Fibroblast of the conjunctiva (primary cell): ENCODE measurements around the gene MCTP2.
"Not testable (repeated sequence)": the region's sequence is repeated elsewhere in the genome, so short reads cannot be mapped to it uniquely, and the experiment has no call there.

Experiments
- DNase-seq: peaks from one replicate; pipeline ENCODE4 v3.0.0-alpha.2; 2010; ENCODE audit warnings: low read depth

MCTP2 gene

GRCh38 chr15:94455297-94455696 lies 223.9 kb downstream of the MCTP2 start:
- no peak for DNase-seq

- DNase-seq, result no peak
Measured at GRCh38 chr15:94456226-94456625, 224.9 kb downstream of the MCTP2 start.

DNA sequence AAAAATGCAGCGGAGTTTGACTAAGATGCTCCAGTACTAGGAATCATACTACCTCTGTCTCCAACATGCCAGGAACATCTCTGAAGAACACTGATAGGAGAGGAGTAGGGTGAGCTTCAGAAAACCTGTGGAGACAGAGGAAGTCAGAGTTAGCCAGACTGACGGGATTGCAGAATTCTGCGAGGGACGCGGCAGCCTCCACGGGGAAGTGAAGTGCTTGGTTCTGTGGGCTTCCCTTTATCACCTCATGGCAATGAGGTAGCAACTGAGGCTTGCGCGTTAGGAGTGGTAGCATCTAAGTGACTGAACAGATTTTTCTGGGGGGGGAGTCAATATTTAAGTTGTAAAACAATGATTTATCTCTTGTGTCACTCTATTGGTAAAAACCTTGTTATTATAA lies 226.3 kb downstream of the MCTP2 start:
- no peak for DNase-seq

DNA sequence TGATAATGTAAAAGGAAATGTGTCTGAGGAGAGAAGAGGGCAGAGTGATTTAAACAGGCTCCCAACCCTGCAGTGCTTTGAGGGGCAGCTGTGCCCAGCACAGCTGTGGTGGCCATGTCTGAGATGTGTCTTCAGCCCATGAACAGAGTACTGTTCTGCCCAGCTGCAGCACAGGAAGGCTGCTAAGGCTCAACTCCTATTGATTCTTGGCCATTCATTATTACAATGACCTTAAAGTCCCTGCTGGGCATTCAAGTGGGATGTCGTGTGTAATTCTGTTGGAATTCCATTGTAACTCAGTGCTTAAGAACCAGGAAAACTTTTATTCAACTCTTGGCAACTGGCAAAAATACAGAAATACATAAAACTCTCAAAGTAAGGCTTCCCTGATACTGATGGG lies 229.3 kb downstream of the MCTP2 start:
- DNase-seq, result no peak

DNA sequence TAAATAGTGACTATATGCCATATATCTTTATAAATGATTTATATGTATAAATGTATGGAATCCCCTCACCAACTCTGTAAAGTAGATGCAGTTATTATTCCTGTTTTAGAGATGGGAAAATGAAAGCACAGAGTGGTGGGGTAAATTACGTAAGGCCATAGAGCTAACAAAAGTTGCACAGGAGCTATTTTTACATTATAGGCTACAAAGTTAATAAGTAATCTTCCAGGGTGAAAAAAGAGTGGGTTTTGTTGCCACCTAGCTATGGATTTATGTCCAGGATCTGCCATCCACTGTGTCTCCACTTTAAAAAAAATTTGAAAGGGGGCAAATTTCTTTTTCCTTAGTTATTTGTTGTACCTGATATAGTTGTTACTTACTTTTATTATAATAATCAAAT lies 235.7 kb downstream of the MCTP2 start:
- DNase-seq, result no peak

GRCh38 chr15:94470492-94470891 lies 239.1 kb downstream of the MCTP2 start:
- no peak for DNase-seq

GRCh38 chr15:94476686-94477085 lies 245.3 kb downstream of the MCTP2 start:
- DNase-seq, result no peak

DNA sequence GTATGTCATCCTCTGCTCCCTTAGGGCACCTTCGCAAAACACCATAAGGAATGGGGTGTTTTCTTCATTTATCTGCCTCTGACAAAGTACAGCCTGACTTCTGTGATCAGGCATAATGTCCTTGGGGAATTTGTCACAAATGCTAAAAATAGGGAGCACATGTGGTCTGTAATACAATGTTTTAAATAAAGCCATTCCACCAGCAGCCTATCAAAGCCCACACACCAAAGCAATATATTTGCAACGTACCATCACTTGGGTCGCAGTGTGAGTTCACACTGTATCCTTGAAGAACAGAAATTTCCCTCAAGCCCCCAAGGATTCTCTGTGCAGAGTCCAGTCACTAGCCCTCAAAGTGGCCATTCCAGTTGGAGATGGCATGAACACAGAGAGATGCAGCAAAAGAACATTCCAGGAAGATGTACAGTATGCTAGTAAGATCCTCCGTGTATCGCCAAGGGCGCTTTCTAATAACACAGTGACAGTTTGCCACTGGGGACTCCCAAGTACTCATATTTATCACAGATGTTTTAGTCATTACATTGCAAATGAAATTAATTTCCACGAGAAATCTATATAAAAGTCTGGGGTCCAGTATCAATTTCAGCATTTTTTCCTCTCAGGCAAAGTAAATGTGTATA lies 246.7 kb downstream of the MCTP2 start:
- DNase-seq, result no peak

GRCh38 chr15:94478763-94479162 lies 247.4 kb downstream of the MCTP2 start:
- DNase-seq, result no peak

DNA sequence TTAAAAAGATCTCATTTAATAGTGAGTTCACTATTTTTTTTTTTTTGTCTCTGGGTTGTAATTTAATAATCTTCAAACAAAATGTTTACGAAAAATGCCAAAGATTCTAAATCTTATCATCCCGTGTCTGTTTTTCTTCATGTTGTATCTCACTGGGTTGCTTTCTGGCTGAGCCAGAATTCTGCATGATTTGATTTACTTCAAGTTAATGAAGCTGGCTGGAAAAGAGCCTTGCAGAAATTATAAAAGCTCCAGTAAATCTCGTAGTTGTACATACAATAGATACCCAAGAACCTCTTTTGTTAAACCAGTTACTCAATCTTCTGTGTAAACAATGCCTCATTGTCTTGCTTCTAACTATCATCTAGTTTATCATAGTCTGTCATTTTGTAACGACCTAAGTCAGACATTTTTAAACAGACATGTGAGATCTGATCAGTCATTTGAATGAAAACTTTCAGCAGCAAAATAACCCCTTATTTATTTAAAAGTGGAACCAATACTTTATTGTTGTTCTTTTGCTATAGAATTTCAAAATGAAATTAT lies 249.0 kb downstream of the MCTP2 start:
- no peak for DNase-seq

- no peak for DNase-seq
Measured at GRCh38 chr15:94485148-94485719, 253.9 kb downstream of the MCTP2 start.

- no peak for DNase-seq
Measured at GRCh38 chr15:94487635-94488034, 256.3 kb downstream of the MCTP2 start.

DNA sequence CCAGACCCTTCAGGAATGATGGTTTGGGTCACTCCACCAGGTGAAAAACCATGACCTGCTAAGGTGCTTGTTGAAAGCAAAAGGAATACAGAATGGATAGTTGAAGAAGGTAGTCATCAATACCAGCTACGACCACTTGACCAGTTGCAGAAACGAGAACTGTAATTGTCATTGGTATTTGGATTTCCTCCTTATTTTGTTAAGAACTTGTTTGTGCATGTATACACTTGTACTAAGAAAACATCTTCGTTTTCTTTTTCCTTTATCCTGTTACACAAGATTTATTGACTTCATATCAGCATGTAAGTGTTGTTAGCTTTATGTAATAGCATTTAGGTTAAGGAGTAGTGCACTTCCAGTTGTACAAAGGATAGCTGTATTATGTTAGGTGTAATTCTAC lies 261.8 kb downstream of the MCTP2 start:
- DNase-seq, result no peak

GRCh38 chr15:94493586-94493985 lies 262.2 kb downstream of the MCTP2 start:
- DNase-seq, result not testable (repeated sequence)

- DNase-seq, result no peak
Measured at GRCh38 chr15:94494732-94495131, 263.4 kb downstream of the MCTP2 start.

DNA sequence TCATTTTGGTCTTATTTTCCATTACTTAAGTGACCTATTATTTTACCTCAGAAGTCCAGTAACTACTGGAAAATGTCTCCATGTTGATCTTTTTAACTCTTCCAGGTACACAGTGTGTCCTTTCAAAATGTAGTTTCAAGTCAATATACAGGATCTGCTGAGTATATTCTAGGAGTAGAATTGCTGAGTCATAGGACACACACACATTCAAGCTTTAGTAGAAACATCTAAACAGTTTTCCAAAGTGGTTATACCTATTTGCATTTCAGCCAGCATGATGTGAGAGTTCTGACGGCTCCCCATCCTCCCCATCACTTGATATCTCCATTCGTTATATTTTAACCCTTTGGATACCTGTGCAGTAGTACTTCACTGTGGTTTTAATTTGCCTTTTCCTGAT lies 271.9 kb downstream of the MCTP2 start:
- no peak for DNase-seq

GRCh38 chr15:94509259-94509658 lies 277.9 kb downstream of the MCTP2 start:
- DNase-seq, result no peak

GRCh38 chr15:94522125-94522524 lies 290.8 kb downstream of the MCTP2 start:
- DNase-seq, result no peak

DNA sequence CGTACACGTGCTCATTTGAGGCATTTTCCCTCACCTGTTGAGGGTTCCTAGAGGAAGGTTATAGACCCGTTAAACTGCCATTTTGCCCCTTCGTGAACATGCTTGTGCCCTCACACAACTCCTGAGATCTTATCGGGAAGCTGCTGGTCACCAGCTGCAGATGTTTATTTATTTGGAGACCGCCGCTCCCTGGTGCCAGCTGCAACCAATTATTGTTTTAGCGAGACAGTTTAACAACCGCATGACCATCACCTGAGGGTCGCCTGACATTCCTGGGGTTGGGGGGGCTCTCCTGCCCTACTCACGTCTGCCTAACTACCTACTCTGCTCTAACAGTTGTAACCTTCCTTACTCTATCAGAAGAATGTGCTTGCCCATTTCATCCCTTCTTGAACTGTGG lies 292.5 kb downstream of the MCTP2 start:
- DNase-seq, result no peak

DNA sequence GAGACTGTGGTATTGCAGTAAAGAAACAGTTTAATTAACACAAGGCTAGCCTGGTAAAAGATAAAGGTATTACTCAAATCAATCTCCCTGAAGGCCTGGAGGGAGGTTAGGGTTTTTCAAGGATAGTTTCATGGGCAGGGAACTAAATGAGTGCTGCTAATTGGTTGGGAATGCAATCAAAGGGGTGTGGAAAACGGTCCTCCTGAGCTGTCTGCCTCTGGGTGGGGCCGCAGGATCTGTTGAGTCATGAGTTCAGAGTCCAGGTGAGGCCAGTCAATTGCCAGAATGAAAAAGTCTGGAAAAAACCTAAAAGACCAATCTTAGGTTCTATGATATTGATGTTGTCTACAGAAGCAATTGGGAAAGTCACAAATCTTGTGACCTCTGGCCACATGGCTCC lies 293.2 kb downstream of the MCTP2 start:
- no peak for DNase-seq

- no peak for DNase-seq
Measured at GRCh38 chr15:94526071-94526689, 294.8 kb downstream of the MCTP2 start.

DNA sequence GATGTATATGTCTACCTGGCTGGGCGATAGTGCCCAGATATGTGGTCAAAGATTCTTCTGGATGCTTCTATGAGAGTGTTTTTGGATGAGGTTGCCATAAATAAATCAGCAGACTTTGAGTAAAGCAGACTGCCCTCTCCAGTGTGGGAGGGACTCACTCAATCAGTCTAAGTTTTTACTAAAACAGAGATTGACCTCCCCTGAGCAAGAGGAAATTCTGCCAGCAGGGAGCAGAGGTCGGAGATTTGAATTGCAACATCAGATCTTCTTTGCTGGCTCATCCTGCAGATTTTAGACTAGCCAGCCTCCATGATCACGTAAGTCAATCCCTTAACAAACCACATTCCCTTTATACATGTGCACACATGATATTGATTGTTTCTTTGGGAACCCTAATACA lies 300.9 kb downstream of the MCTP2 start:
- no peak for DNase-seq
